Suppressor macrophage treated with lipopolysaccharide for 1 hour (primary cell): ENCODE data around the gene KAT6B.

ENCODE experiments used
- DNase-seq, 3 donors: peaks; one replicate each; pipeline ENCODE4 v3.0.0-alpha.2; 2020 to 2022

Gene KAT6B

DNA sequence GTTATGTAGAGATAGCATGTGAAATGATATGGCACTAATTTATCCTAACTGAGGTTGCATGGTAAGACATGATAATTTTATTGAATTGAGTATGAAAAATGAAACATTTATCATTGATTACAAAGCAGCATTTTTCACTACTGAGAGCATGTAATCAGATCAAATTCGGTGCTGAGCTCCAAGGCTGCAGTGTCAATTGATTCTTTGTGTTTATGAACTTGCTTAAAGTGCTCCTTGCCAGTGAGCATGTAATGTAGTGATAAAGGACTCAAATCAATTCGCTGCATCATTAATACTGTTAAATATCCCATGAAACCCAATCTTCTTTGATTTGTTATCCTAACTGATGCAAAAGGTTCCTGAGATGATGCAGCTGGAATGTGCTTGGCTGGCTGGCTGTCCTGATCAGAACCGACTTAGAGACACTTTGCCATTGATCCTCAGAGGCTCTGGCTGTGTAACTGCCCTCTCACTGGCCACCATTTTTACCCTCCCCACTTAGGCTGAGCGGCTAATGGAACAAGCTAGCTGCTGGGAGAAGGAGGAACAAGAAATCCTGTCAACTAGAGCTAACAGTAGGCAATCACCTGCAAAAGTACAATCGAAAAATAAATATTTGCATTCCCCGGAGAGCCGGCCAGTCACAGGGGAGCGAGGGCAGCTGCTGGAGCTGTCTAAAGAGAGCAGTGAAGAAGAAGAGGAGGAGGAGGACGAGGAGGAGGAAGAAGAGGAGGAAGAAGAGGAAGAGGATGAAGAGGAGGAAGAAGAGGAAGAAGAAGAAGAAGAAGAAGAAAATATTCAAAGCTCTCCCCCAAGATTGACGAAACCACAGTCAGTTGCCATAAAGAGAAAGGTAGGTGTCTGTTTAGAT lies 195.2 kb downstream of the KAT6B start:
- no peak for DNase-seq

DNA sequence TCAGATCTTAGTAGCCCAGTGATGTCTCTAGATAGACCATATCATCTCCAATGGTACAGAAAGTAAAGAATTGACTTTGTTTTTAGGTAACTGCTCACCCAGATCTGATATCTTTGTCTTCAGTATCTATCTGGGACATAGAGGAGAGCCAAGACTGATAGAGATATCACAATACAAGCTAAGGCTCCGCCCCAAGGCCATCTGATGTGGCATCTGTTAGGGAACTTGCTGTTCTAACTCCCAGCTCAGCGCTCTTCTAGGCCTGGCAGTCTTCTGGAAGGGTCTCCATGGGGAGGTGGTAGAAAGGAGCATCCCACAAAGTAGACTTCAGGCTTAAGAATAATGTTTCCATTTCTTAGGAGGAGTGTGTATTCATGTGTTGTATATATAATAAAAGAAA lies 196.7 kb downstream of the KAT6B start:
- no peak for DNase-seq

DNA sequence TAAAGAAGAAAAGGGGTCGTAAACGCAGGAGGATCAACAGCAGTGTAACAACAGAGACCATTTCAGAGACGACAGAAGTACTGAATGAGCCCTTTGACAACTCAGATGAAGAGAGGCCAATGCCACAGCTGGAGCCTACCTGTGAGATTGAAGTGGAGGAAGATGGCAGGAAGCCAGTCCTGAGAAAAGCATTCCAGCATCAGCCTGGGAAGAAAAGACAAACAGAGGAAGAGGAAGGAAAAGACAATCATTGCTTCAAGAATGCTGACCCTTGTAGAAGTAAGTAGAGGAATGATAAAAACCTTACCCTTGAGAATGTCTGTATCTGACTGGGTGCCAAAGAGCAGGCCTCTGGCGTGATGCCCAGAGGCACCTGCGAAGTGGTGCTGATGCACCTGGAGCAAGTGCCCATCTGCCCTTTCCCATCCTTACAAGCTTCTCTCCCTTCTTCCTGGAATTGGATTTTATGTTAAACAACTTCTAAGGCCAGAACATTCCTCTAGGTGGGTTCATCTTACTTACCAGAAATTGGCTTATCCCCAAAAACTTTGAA lies 198.6 kb downstream of the KAT6B start:
- no peak for DNase-seq

DNA sequence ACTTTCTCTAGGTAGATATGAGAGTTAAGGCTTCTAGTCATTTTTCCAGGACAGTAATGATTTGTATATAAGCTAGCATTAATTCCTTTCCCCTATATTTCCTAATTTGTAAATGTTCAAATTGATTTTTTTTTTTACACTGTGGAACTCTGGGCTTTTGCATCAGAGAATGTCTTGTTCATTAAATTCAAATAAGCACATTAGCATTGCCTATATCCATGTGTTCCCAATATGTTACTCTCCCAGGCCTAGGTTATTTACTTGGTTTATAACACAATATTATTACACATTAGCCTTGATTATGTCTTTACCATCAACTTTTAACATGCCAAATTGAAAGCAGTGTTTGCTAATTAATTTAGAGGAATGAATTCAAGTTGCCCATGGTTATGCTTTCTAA lies 201.6 kb downstream of the KAT6B start:
- no peak for DNase-seq

DNA sequence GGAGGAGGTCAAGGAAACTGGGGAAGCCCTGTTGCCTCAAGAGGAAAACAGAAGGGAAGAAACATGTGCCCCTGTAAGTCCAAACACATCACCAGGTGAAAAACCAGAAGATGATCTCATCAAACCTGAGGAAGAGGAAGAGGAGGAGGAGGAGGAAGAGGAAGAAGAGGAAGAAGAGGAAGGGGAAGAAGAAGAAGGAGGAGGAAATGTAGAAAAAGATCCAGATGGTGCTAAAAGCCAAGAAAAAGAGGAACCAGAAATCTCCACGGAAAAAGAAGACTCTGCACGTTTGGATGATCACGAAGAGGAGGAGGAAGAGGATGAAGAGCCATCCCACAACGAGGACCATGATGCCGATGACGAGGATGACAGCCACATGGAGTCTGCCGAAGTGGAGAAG lies 202.3 kb downstream of the KAT6B start:
- peak in 1 of 3 donors; percentile 24 for DNase-seq

DNA sequence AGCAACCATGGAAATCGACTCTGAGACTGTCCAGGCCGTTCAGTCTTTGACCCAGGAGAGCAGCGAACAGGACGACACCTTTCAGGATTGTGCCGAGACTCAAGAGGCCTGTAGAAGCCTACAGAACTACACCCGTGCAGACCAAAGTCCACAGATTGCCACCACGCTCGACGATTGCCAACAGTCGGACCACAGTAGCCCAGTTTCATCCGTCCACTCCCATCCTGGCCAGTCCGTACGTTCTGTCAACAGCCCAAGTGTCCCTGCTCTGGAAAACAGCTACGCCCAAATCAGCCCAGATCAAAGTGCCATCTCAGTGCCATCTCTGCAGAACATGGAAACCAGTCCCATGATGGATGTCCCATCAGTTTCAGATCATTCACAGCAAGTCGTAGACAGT lies 203.0 kb downstream of the KAT6B start:
- DNase-seq, result no peak

DNA sequence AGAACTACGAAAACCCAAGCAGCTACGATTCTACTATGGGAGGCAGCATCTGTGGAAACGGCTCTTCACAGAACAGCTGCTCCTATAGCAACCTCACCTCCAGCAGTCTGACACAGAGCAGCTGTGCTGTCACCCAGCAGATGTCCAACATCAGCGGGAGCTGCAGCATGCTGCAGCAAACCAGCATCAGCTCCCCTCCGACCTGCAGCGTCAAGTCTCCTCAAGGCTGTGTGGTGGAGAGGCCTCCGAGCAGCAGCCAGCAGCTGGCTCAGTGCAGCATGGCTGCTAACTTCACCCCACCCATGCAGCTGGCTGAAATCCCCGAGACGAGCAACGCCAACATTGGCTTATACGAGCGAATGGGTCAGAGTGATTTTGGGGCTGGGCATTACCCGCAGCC lies 203.5 kb downstream of the KAT6B start:
- DNase-seq, result no peak

DNA sequence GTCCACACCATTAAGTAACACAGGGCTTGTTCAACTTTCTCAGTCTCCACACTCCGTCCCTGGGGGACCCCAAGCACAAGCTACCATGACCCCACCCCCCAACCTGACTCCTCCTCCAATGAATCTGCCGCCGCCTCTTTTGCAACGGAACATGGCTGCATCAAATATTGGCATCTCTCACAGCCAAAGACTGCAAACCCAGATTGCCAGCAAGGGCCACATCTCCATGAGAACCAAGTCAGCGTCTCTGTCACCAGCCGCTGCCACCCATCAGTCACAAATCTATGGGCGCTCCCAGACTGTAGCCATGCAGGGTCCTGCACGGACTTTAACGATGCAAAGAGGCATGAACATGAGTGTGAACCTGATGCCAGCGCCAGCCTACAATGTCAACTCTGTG lies 204.0 kb downstream of the KAT6B start:
- no peak for DNase-seq

DNA sequence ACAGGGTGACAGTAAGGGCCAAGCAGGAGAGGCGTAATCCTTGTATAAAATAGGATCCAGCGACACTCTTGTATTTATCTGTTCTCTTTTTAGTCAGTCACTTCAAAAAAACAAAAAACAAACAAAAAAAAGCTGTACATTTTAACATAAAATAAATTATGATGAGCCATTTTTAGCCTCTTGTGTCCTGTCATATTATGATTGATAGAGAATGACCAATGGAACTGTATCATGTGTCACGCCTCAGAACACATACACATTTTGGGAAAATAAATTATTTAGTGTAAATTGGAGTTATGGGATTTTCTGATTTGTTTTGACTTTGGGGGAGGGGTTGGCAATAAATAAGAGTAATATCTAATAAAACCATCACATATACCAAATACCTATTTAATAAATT lies 205.7 kb downstream of the KAT6B start:
- DNase-seq, result no peak

DNA sequence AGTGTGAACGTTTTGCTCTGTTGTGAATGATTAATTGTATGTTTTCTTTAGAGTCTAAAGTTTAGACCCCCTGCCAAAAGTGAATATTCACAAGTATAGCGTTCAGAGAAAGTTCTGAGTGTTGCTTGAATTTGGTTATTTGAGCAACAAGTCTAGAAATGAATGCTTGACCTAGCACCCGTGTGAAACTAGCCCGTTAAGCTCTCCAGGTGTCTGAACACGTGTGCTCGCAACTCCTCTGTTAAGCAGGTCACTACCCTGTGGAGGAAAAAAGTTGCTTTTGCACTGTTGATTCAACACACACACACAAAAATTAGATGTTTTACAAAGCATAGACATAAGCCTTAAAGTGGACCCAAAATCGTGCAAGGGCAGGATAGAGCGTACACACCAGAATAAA lies 206.4 kb downstream of the KAT6B start:
- DNase-seq, result no peak

DNA sequence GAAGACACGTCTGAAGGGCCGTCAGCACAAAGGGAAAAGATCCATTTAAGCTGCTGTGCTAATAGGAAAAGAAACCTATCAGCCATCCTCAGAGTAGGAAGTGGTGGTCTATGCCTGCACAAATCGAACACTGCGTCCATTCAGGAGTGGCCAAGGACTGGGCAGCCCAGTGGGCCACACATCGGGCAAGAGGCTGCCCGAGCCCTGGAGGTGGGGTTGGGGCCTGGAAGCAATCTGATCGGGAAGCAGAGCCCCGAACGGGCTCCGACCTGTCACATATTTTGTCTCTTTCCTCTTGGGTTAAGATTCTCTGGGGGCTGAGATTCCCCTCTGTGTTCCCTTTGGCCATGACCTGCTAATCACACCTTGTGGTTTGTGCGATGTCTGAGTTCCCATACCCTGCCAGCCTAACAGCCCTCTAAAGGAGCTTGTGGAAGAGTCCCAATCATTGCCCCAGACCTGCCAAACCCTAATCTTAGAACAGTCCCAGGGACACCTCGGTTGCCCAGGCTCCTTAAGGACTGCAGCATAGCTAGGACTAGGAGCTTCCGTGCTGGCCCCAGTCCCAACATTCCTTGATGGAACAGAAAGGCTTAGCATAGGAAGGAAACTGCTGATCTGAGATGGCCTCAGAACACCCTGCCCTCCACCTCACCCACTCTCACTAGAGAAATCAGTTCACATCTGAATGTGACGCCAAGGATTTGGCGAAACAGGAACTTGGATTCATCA lies 207.2 kb downstream of the KAT6B start:
- no peak for DNase-seq

DNA sequence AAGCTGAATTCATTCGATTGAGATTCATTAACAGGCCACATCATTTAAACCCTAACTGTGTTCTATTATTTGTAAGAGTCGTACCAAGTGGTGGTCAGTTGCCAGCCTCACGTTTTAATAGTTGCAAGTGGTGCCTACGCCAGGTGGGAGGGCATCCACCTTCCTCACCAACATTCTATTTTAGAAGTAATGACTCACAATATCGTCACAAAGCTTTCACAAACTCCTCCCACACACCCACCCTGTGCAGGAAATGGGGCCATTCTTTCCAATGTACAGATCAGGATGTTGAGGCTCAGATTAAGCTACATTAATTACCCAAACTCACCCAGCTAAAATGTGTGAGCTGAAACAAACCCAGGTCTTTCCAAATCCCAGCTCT lies 207.7 kb downstream of the KAT6B start:
- peak; percentile 24 to 47 (median 27) for DNase-seq

DNA sequence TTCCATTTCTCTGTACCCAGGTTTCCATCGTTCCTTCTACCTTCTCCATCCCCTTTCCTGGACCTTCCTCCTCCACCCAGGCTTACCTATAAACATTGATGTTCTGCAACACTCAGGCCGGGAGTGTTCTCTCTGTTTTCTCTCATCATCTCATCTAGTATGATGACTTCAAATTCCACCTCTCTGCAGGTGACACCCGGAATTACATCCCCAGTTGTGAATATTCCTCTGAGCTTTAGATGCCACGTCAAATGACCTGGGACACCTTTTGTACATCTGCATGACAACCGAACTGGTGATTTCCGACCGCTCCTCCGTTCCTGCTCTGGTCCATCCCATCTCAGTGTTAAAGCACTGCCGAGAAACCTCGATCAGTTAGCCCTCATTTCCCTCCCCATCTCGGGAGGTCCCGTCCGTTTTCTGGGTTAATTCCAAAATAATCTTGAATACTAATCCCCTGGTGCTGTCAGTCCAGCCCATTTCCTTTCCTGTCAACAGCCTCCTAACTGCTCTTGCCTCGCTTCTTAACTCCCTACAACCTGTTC lies 208.4 kb downstream of the KAT6B start:
- DNase-seq, result no peak

DNA sequence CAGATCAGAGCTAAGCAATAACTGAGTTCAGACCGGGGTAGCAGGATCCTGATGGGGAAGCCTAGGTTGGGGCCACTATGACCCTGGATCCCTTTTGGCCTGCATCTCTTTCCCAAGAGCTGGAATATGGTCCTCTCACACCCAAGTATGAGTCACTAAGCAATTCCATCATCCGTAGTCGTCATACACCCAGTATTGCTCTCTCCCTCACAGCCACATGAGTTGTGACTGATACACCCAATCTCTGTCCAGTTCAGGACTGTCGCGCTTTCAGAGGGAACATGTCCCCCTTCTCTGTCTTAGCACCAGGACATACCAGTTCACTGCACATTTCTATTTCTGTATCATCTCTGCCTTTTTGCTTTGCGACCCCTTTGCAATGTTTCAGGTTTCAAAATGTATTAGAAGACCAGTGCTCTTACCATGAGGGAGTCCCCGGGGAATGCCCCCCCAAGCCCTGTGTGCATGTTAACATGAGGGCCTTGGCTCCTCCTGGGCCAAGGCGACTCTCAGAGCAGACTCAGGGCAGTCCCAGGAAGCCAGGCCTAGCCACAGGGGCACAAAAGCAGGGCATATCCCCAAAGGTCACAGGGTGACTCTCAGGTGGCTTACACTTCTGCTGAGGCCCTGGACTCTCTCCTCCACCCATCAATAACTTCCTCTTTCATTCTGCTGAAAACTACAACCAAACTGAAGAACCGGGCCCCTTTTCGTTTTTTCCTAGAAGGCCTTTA lies 209.7 kb downstream of the KAT6B start:
- DNase-seq, result peak in 1 of 3 donors; percentile 13

DNA sequence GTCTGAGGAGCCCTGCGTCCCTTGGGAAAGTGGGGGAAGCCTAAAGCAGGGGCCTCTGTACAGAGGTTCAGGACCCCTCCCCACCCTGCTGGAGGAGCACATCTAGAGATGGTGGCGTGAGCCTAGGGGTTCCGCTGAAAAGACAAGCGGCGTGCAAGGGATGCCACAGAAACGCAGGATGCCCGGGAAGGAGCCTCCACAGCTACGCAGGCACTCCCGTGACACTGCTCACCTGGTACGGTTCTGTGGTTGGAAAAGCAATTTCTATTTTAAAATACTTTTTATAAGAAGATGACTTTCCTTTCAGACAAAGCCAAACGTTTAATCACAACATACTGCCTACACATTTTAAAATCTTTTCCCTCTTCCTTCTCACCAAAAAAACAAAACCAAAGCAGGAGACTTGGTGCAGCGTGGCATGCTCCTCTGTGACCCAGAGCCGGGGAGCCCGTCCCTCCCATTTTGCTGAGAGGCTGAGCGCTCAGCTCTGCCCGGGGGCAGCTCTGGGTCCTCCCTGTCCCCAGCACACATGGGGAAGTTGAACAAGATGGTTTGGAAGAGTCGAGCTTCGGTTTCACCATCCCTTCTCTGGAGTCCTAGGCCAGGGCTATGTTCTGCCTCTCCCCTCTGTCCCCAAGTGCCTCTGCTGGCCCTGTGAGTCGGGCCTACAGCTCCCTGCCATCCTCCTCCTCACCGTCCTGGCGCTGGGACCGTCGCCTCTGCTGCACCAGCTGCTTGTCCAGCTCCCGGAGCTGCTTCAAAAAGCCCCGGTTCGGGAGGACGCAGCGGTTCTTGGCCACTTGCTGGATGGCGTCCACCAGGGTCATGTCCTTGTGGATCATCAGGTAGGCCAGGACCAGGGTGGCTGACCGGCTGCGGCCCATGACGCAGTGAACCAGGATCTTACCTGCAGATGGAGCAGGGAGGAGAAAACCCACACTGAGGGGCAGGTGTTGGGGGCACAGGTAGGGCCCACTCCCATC lies 211.1 kb downstream of the KAT6B start:
- no peak for DNase-seq

DNA sequence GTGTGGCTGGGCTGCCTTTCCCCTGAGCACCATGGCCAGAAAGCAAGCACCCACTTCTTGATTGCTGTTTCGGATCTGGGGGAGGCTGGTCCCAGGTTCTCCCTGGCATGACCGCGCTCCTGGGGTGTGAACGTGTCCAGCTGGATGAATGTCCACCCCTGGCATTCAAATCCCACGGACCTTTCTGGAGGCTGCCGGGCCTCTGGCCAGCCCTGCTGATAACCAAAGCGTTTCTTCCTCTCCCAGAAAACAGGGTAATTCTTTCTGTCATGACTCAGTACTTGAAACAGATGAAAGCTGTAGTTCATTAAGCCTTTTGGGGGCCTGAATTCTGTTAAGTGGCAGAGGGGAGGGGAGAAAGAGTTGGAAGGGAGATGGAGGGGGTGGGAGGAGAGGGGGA lies 211.9 kb downstream of the KAT6B start:
- no peak for DNase-seq

DNA sequence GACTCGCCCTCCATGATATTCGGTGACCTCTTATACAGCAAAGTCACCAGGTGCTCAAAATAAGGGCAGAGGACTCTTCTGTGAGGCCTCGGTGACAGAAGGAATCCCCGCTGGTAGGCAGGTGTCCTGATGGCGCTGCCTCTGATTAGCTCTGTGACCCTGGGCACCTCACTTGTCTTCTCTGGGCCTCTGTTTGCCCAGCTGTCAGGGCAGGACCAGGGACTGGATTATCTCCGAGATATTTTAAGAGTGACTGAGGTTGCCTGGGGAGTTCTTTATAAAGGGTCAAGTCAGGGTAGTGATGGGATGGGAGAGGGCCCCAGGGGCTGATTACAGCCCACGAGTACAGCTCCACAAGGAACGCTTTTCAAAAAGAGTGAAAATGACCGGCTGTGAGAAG lies 214.2 kb downstream of the KAT6B start:
- DNase-seq, result no peak

DNA sequence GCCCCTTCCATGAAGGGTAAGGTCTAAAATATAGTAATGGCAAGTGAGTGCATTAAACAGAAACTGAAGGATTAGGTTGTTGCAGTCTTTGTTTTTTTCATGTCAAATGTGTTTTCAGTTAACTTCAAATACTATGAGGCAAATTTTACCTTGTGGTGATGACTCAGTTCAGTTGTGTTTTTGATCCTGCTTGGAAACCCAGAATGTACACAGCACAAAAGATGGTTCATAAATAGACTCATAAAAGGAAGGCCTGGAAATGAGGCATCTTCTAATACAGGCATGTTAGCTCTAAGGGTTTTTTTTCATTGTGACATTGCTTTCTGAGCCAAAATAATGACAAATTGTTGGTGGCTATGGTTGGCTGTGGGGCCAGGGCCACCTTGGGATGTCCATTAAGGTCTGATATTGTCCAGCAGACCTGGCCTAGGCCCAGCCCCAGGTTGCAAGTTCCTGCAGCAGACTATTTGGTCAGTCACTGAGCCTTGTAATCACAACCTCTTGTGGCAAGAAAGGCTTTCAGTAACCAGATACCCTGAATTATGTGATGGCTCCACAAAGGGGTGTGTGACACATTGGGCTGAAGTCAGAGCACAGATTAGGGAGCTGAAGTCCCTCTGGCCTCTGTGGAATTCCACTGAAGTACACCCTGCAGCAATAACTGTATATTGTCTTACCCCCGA lies 216.0 kb downstream of the KAT6B start:
- DNase-seq, result peak; percentile 32 to 59 (median 42)

DNA sequence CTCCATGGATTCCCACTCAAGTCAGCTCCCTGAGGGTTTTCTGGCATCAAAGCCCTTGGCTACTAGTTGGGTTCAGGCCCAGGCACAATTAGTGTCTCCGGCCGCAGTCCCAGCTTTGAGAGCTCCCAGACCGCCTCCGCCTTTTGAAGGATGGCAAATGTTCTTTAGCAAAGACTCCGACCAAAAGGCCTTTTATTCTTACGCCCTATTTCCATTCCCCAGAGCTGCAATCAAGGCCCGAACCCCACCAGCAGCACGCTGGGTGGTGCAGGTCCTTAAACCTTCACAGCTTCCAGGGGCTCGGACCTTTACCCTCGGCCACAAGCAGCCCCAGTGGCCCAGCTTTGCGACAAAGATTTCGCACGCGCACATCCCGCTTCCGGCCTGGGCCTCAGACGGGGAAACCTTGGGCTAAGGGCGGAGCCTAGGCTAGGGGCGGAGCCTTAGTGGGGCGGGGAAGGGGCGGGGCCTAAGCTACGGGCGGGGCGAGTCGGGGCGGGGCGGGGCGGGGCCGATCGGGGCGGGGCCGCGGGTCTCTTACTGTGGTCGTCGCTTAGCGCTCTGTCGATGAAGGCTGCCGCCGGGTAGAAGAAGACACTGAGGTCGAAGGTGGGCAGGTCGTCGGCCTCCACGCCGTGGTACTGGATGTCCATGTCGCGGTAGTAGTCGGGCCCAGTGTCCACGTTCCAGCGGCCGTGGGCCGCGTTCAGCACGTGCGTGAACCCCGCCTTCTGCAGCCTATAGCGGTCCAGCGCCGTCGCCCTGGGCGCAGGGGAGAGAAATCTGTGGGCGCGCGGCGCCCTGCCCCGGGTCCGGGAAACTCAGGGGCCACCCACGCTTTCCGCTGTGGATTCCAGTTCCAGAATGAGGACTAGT lies 217.1 kb downstream of the KAT6B start:
- DNase-seq, result peak; percentile 66 to 80 (median 66)

DNA sequence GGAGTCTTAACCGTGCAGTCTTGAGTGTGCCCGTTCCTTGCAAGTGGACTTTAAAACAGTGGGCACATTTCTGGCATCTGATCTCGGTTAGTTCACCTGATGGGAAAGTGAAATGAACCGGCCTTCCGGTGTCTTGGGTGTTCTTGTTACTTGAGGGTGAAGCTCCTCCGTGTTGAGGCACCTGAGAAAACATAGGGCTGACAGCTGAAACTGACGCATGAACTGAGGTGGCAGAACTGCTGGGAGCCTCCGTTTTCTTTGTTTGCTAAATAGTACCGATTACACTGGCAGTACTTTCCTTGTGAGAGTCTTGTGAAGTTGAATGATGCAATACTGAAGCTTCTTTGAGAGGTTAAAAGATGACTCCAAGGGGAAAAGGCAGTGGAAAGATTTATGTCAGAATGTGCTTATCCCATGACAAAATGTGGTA lies 222.3 kb downstream of the KAT6B start:
- peak; percentile 52 to 83 (median 63) for DNase-seq
